GM19025 (cell line): ENCODE measurements around the gene E2F2.
"Not testable (repeated sequence)": the region's sequence is repeated elsewhere in the genome, so short reads cannot be mapped to it uniquely, and the experiment has no call there.

Experiments
- ATAC-seq: cut with Tn5 transposase; IDR thresholded peaks from one replicate; pipeline ENCODE4 v1.9.1; 2021; ENCODE audit warnings: mild to moderate bottlenecking, low read depth, moderate library complexity; ENCODE audit not compliant: unreplicated experiment

The E2F2 gene

GRCh38 chr1:23525558-23526250 lies 5.3 kb downstream of the E2F2 start:
- ATAC-seq = no peak

GRCh38 chr1:23524716-23525401 lies 6.2 kb downstream of the E2F2 start:
- no peak for ATAC-seq

- no peak for ATAC-seq
Observed at GRCh38 chr1:23524163-23524562, 6.9 kb downstream of the E2F2 start.

DNA sequence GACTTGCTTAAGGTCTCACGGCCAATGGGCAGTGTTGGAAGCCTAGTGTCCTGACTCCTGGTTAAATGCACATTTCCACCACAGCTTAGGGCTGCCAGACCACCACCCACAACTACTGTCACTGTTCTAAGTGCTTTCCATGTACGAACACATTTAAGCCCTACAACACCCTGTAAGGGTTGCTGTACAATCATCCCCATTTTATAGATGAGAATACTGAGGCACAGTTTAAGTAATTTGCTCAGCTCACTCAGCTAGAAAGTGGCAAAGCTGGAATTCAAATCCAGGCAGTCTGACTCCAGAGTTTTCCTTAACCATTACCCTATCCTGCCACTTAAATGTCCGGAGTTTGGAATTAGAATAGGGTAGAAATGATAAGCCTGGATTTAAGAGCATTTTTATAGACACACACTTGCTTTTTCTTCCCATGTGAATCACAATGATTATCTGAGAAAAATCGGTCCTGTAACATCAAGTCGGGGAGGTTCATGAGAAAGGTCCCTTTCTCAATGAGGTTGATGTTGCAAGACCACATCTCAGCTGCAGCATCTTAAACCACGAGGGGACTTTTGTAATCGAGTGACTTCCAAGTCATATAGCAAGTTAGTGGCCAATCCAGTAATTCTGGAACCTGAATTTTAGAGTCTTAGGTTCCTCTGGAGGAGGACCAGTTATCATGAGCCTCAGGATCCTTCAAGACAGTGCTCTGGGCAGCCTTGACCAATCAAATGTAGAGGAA lies 8.6 kb downstream of the E2F2 start:
- no peak for ATAC-seq

GRCh38 chr1:23521588-23521987 lies 9.4 kb downstream of the E2F2 start:
- ATAC-seq = no peak

DNA sequence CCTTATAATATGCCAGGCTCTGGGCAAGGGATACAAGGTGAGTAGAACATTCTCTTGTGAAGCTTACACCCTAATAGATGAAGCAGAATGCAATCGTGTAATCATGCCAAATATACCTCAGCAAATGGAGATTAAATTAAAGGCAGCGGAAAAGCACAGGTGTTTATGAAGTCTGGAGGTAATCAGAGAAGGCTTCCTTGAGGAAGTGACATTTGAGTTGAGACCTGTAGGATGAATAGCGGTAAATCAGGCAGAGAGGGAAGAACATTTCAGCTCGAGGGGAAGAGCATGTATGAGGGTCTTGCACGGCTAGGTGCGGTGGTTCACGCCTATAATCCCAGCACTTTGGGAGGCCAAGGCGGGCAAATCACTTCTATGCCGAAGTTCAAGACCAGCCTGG lies 13.5 kb downstream of the E2F2 start:
- ATAC-seq = no peak

DNA sequence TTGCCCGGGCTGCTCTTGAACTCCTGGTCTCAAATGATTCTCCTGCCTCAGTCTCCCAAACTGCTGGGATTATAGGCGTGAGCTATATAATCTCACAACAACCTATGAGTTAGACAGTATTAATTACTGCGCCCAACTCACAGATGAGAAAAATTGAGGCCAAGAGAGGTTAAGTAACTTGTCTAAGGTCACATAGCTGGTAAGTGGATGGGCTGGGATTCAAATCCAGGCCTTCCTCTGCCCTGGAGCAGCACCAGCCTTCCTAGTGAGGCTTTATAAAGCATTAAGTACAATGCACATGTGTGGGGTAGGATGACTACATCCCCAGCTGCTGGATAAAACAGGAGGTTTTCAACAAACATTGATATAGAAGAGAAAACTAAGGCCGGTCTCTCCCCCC lies 15.1 kb downstream of the E2F2 start:
- ATAC-seq = no peak

DNA sequence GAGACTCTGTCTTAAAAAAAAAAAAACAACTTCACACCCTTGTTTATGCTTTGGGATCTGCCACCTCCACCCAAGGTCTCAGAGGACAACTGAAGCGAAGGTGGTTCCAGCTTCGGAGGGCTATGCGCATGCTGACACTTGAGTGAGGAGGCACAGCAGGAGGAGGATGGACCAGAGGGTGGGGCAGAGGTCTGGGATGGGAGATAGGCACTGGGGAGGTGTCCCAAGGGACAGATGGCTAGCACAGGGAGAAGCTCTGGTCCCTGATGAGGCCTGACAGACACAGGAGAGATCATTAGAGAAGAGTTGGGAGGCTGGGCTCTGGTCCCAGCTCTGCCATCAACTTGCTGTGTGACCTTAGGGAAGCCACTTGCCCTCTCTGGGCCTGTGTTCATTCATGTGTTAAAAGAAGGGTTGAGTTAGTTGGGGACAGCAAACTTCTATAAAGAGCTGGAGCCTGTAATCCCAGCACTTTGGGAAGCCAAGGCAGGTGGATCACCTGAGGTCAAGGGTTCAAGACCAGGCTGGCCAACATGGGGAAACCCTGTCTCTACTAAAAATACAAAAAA lies 16.8 kb downstream of the E2F2 start:
- ATAC-seq = no peak

GRCh38 chr1:23509896-23510295 lies 21.1 kb downstream of the E2F2 start:
- ATAC-seq = no peak

DNA sequence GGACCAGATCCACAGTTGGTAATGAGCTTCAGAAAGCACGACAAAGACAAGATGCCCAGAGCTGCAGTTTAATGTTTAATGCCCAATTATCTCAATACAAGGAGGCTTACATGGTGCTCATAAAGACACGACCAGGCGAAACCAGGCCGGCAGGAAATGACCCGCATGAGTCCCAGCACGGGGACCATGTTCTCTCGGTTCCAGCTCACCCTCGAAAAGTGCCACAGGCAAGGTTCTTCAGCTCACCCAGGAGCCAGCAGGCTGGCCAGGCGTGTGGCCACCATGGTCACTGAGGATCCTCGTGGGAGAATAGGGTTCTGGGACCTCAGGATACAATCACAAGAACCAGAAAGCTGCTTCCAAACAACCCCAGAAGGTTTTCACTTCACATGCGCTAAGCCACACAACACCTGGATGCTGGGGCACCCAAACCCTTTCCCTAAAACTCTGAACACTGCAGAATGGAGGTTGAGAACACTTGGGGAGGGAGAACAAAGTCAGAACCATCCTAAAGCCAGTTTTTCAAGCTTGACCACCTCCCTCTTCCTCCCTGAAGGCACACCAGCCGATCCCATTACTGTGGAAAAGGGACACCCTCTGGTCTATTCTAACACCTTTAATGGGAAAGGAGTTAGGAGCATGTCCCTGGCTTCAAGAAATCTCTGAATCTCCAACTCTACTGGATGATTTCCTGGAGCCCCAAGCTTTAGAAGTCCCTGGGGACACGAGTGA lies 24.5 kb downstream of the E2F2 start:
- ATAC-seq = no peak

DNA sequence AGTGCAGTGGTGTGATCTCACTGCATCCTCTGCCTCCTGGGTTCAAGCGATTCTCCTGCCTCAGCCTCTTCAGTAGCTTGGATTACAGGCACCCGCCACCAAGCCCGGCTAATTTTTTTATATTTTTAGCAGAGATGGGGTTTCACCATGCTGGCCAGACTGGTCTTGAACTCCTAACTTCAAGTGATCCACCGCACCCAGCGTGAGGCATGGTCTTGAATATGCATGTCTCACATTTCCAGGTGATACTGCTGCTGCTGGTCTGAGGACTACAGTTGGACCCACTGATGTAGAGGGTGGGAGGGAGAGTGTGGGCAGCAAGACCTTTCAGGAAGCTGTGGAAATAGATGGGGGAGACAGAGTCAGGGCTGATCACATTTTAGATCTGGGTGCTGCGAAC lies 25.2 kb downstream of the E2F2 start:
- ATAC-seq = no peak

GRCh38 chr1:23504156-23504555 lies 26.9 kb downstream of the E2F2 start:
- not testable (repeated sequence) for ATAC-seq

- ATAC-seq = no peak
Observed at GRCh38 chr1:23502951-23503350, 28.1 kb downstream of the E2F2 start.

DNA sequence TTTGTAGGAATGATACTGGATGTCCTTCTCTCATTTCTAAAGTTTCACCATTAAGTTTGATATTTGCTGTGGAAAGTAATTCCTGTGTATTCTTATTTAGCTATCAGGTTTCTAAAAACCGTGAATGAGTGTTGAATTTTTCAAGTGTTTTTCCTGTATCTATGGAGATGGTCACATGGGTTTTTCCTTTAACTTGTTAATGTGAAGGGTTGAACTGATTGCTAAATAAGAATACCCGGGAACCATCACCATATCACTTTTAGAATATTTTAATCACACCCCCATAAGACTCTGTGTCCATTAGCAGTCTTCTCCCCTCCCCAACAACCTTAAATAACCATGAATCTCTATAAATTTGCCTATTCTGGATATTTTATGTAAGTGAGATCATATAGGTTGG lies 30.6 kb downstream of the E2F2 start:
- no peak for ATAC-seq

DNA sequence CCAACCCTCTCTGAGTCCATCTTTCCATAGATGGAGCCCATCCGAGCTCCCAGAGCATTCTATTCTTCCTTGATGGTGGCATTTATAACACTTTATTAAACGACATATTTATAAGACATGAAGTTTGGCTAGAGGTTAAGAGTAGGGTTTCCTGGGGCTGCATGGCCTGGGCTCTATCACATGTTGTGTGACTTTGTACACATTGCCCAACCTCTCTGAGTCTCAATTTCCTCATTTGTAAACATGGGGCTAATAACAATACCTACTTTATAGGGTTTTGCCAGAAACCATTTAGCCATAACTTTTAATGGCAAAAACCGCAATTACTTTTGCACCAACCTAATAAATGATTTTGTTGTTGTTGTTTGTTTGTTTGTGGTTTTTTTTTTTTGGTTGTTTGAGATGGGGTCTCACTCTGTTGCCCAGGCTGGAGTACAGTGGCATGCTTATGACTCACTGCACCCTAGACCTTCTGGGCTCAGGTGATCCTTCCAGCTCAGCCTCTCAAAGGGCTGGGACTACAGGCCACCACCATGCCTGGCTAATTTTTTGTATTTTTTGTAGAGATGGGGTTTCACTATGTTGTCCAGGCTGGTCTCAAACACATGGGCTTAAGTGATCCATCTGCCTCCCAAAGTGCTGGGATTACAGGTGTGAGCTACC lies 33.1 kb downstream of the E2F2 start:
- ATAC-seq = no peak

DNA sequence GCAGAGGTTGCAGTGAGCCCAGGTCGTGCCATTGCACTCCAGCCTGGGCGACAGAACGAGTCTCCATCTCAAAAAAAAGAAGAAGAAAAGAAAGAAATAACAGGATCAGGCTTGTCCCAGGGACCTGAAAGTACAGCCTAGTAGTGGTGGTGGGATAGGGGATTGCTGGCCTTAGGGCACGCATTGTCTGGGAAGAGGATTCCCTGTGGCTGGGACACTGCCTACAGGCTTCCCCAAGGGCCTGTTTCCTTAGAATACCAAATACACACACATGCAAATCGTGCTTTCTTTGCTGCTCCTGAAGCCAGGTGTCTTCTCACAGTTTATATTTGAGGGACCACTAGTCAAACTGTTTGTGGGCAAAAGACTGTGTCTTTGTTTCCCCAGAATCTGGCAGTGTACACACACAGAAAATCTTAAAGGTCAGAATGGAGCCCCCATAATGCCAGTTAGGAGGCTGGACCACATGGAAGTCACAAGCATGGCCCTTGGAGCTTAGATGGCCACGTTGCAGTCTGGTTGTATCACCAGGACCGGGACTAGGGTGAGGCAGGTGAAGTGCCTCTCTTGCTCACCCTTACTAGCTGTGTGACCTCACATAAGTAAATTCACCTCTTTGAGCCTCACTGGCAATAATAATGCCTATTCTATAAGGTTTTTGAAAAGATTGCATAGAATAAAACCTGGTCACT lies 34.4 kb downstream of the E2F2 start:
- no peak for ATAC-seq

GRCh38 chr1:23494836-23495235 lies 36.2 kb downstream of the E2F2 start:
- not testable (repeated sequence) for ATAC-seq

DNA sequence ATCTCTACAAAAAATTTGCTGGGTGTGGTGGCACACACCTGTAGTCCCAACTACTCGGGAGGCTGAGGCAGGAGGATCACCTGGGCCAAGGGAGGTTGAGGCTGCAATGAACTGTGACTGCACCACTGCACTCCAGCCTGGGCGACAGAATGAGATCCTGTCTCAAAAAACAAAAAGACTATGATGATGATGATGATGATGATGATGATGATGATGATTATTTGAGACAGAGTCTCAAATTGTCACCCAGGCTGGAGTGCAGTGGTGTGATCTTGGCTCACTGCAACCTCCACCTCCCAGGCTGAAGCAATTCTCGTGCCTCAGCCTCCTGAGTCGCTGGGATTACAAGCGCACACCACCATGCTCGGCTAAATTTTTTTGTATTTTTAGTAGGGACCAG lies 38.3 kb downstream of the E2F2 start:
- not testable (repeated sequence) for ATAC-seq

DNA sequence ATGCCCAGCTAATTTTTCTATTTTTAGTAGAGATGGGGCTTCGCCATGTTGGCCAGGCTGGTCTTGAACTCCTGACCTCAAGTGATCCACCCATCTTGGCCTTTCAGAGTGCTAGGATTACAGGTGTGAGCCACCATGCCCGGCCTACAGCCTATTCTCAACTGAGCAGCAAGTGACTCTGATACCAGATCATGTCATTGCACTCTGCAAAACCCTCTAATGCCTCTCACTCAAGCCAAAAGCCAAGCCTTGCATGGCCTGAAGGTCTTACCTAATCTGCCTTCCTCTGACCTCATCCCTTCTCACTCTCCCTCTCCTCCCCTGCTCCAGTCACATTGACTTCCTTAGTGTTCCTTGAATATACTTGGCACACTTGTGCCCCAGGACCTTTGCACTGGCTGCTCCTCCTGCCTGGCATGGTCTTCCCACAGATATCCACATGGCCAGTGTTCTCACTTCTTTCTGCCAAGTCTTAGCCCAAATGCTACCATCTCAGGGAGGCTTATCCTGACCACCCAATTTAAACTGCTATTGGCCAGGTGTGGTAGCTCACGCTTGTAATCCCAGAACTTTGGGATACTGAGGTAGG lies 38.8 kb downstream of the E2F2 start:
- ATAC-seq = no peak
